ENCODE results near the gene PLB1. TPM values are rescaled to one million over a fixed set of nuclear protein-coding genes. Genes with fewer than 3 reads are reported as not detected.

Gene PLB1
- total RNA-seq, 1 donor from 2014 or later = not detected

- TF ChIP-seq CTCF (IDR thresholded peaks at IDR 0.05; ENCODE audit: partially characterized antibody, unreplicated experiment) = no peak
- no peak for DNase-seq
- Mint-ChIP-seq H3K27me3 (ENCODE audit: unreplicated experiment) (peaks cover 3% of the 10 kb centered on the region), H3K9me3 (ENCODE audit: unreplicated experiment) (peaks cover 3% of the 10 kb centered on the region), H3K4me1 (ENCODE audit: low read depth, unreplicated experiment) (no peaks in the 10 kb centered on the region), H3K36me3 (ENCODE audit: unreplicated experiment) (no peaks in the 10 kb centered on the region), H3K27ac (ENCODE audit: unreplicated experiment) (peak overlapping the region; percentile 3), H3K4me3 (ENCODE audit: unreplicated experiment) (peak overlapping the region; percentile 88)
Observed at GRCh38 chr2:28565720-28566295, 69.9 kb downstream of the PLB1 start.

- Mint-ChIP-seq H3K4me1 (ENCODE audit: low read depth, unreplicated experiment) (no peaks in the 10 kb centered on the region), H3K27ac (ENCODE audit: unreplicated experiment) (peak overlapping the region; percentile 79), H3K36me3 (ENCODE audit: unreplicated experiment) (no peaks in the 10 kb centered on the region)
Observed at GRCh38 chr2:28566521-28567041, 70.7 kb downstream of the PLB1 start.

GRCh38 chr2:28567061-28567471 lies 71.2 kb downstream of the PLB1 start:
- H3K27ac Mint-ChIP-seq (ENCODE audit: unreplicated experiment) = peak overlapping the region; percentile 79
- DNase-seq = peak; percentile 73

More at GRCh38 chr2:28566521-28567041, 70.7 kb downstream of the PLB1 start:
- H3K27me3 Mint-ChIP-seq (ENCODE audit: unreplicated experiment) = peaks cover 3% of the 10 kb centered on the region
- peak; percentile 99 for TF ChIP-seq CTCF (IDR thresholded peaks at IDR 0.05; ENCODE audit: partially characterized antibody, unreplicated experiment)
- peak; percentile 91 for DNase-seq
- H3K9me3 Mint-ChIP-seq (ENCODE audit: unreplicated experiment) = peaks cover 6% of the 10 kb centered on the region
- peak overlapping the region; percentile 88 for H3K4me3 Mint-ChIP-seq (ENCODE audit: unreplicated experiment)

GRCh38 chr2:28568036-28568435 lies 72.2 kb downstream of the PLB1 start:
- Mint-ChIP-seq H3K9me3 (ENCODE audit: unreplicated experiment) (peaks cover 6% of the 10 kb centered on the region), H3K4me3 (ENCODE audit: unreplicated experiment) (peak overlapping the region; percentile 75), H3K4me1 (ENCODE audit: low read depth, unreplicated experiment) (no peaks in the 10 kb centered on the region), H3K27me3 (ENCODE audit: unreplicated experiment) (peaks cover 3% of the 10 kb centered on the region), H3K36me3 (ENCODE audit: unreplicated experiment) (no peaks in the 10 kb centered on the region), H3K27ac (ENCODE audit: unreplicated experiment) (peak overlapping the region; percentile 72)
- TF ChIP-seq CTCF (IDR thresholded peaks at IDR 0.05; ENCODE audit: partially characterized antibody, unreplicated experiment) = no peak
- DNase-seq = no peak

More at GRCh38 chr2:28567061-28567471, 71.2 kb downstream of the PLB1 start:
- Mint-ChIP-seq H3K4me3 (ENCODE audit: unreplicated experiment) (peak overlapping the region; percentile 88), H3K4me1 (ENCODE audit: low read depth, unreplicated experiment) (no peaks in the 10 kb centered on the region), H3K9me3 (ENCODE audit: unreplicated experiment) (peaks cover 6% of the 10 kb centered on the region), H3K36me3 (ENCODE audit: unreplicated experiment) (no peaks in the 10 kb centered on the region), H3K27me3 (ENCODE audit: unreplicated experiment) (peaks cover 3% of the 10 kb centered on the region)
- TF ChIP-seq CTCF (IDR thresholded peaks at IDR 0.05; ENCODE audit: partially characterized antibody, unreplicated experiment) = peak; percentile 73

- TF ChIP-seq CTCF (IDR thresholded peaks at IDR 0.05; ENCODE audit: partially characterized antibody, unreplicated experiment) = no peak
- DNase-seq = no peak
- H3K27ac Mint-ChIP-seq (ENCODE audit: unreplicated experiment) = no peak overlapping the region
- H3K36me3 Mint-ChIP-seq (ENCODE audit: unreplicated experiment) = no peaks in the 10 kb centered on the region
- H3K27me3 Mint-ChIP-seq (ENCODE audit: unreplicated experiment) = peaks cover 3% of the 10 kb centered on the region
- no peaks in the 10 kb centered on the region for H3K4me1 Mint-ChIP-seq (ENCODE audit: low read depth, unreplicated experiment)
- H3K9me3 Mint-ChIP-seq (ENCODE audit: unreplicated experiment) = peaks cover 6% of the 10 kb centered on the region
- H3K4me3 Mint-ChIP-seq (ENCODE audit: unreplicated experiment) = no peak overlapping the region
Observed at GRCh38 chr2:28568533-28568932, 72.7 kb downstream of the PLB1 start.

Measured in glutamatergic neuron (in vitro differentiated cells).